Left ventricle myocardium superior (tissue), 1 donor: ENCODE data around the gene CNDP2. TPM values are rescaled to one million over a fixed set of nuclear protein-coding genes. Genes with fewer than 3 reads are reported as not detected.

Experiments used
- ATAC-seq: fragments of 200-7000 bp; cut with Tn5 transposase; one replicate; pipeline ENCODE4 v1.9.1; 2020; ENCODE audit warnings: mild to moderate bottlenecking, moderate library complexity
- DNase-seq: peaks from one replicate; pipeline ENCODE4 v3.0.0-alpha.2; 2020
- intact Hi-C: fragments of 100-400 bp; cut with micrococcal nuclease; formaldehyde crosslinking; loops from one replicate; pipeline ENCODE4 v1.11.0; 2022
- total RNA-seq: library from RNA; stranded (reverse); fragmentation: NEBNext Ultra II Directional; extraction: Animal tissue kit (Norgen Biotek cat#: 25700); gene quantifications from one replicate; pipeline ENCODE4 v1.2.1, GENCODE V29; 2021
- donor health status: DM: no; HTN: yes; CAD: no; lungs with severe emphysema.

CNDP2 gene
- total RNA-seq, 1 donor from 2014 or later, result 63.5 TPM

GRCh38 chr18:74528913-74529312, 32.8 kb downstream of the CNDP2 start:
- ATAC-seq (no peak), DNase-seq (no peak)
- intact Hi-C loops, result no loop called here

- ATAC-seq (no peak), DNase-seq (no peak)
- intact Hi-C loops, result no loop called here
Observed at GRCh38 chr18:74529378-74529777, 33.2 kb downstream of the CNDP2 start.

DNA sequence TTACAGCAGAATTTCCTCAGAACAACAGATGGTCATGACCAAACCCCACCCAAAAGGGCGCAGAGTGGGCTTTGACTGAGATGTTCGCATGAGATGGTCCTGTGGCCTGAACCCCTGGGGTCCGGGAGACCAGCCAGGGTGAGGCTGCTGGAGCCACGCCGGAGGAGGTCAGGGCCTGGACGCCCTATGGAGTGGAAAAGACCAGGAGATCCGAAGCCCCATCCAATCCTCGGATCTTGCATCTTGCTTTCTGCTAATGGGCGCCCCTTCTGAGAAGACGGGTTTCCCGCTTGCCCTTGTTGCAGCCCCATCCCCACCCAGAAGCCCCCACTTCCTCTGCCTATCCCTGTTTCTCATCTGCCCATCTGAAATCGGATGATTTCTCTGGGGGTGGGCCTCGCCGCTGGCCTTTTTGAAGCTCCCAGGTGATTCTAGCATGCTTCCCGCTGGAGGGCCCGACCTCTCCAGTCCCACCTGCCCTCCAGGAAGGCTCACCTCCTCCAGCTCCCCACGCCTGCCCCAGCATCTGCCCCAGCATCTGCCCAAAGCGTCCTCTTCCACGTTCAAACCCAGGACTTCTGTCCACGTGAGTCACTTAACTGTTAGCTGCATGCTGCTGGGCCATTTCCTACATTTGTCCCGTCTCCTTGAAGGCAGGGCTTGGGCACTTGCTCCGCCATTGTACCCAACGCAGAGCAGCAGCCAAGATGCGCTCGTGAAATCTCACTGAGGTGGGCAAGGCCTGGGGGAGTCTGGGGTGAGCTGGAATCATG, 33.8 kb downstream of the CNDP2 start:
- DNase-seq (no peak), ATAC-seq (no peak)
- intact Hi-C loops, result no loop called here

DNA sequence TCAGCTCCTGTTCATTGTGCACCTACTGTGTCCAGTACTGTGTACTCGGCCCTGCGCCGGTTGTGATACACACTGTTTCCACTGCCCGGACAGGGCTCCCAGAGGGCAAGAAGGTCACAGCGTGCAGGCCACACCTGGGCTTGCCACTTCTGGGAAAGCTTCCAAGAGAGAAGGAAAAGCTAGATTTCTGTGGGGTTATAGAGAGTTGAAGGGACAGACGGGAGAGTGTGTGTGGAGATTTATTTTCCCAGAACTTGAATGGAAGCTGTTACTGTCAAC, 34.4 kb downstream of the CNDP2 start:
- DNase-seq, result no peak
- ATAC-seq, result no peak
- intact Hi-C loops, result no loop called here

- intact Hi-C loops, result no loop called here
- ATAC-seq, result no peak
Observed at GRCh38 chr18:74531043-74531442, 34.9 kb downstream of the CNDP2 start.

GRCh38 chr18:74532511-74533025, 36.4 kb downstream of the CNDP2 start:
- no peak for DNase-seq
- intact Hi-C loops, result no loop called here
- no peak for ATAC-seq

More at GRCh38 chr18:74531043-74531442, 34.9 kb downstream of the CNDP2 start:
- DNase-seq, result no peak

GRCh38 chr18:74533666-74534065, 37.5 kb downstream of the CNDP2 start:
- intact Hi-C loops, result no loop called here

GRCh38 chr18:74534150-74534969, 38.2 kb downstream of the CNDP2 start, which contains the start of gene CNDP1:
CNDP1 (plus strand) TSS chr18:74534500; CDS start chr18:74534668, 168 bp downstream.
- intact Hi-C loops, result no loop called here
- no peak for DNase-seq
- no peak for ATAC-seq

More at GRCh38 chr18:74533666-74534065, 37.5 kb downstream of the CNDP2 start:
- no peak for DNase-seq
- no peak for ATAC-seq

GRCh38 chr18:74534981-74535649, 39.0 kb downstream of the CNDP2 start:
- intact Hi-C loops, result no loop called here
- DNase-seq (no peak), ATAC-seq (no peak)

DNA sequence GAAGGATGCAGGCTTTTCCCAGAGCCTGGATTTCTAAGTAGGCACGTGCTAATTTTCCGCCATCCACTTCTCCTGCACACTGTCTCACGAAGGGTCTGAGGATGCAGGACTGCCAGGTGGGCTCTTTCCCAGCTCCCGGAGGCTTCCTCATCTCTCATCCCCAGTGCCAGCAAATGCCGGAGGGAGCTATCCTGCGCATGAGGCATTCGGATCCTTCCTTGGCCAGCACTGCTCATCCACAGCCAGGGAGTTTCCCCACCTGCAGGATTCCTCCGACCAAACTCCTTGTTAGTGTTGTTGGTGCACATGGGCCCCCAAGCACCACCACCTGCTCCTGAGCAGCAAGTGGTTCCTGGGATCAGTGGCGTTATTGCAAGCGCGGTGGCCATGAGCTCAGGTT, 43.1 kb downstream of the CNDP2 start:
- no peak for DNase-seq
- no peak for ATAC-seq
- intact Hi-C loops, result no loop called here

DNA sequence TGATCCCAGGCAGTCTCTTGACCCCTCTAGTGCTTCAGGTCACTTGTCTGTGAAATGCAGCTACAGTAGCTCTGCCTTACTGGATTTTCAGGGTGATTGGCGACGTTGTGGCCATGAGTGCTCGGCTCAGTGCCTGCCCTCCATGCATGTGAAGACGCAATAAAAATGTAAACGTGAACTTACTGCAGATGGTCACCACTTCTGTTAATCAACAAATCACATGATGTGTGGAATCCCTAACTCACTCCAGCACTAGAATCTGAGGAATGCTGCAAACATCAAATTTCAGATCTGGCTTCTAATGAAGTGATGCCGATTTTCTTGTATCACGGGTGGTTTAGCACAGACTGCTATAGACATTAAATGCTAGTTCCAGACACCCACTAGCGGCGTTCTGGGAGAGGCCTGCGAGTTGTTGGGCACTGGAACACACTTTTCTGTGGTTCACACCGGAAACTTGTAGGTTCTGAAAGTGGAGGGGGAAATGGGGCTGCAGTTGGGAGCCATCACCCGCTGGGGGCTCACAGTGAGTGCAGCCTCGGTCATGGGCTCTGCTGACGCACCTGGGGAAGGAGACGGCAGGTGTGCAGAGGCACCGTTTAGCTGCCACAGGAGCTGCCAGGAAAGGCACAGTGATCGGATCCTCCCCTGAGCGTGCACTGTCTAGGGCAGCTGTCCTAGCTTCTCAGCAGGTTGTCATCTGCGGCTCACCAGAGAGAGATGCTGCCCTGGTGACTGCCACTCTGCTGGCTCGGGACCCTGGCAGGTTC, 44.7 kb downstream of the CNDP2 start:
- intact Hi-C loops, result no loop called here
- DNase-seq (no peak), ATAC-seq (no peak)

DNA sequence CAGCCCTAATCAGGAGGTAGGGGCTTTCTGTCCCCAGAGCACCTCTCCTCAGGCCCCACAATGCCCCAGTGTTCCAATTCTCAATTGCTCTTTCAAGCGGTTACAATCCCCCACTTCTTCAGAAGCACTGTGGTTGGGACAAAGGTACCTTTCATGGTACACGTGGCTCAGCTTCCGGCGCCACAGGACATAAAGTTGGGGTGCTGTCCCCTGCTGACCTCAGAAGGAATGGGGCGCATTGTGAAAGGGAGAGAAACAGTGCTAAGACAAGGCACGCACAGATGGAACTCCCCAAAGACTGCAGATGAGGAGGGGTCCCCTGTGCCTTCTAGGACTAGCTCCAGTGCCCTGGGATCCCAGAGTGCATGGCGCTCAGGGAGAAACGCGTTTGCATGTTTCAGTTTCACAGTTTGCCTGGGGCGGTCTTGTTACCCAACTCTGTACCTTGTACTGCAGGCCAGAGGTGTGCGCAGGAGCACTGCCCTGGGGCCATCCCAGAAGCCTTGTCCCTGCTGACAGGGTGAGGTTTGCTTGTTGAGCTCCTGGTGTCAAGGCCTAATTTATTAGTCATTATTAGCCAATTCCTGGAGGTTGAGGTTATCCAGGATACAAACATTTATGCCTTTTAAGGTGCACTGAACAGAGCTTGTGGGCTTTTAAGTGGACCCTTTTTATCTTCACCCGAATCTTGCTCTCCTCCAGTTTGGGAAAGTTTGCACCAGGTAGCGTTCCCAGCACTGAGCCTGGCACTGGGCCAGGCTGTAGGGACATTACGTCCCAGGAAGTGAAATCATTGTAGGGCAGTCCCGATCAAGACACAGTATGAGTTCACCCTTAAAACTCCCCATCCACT, 45.8 kb downstream of the CNDP2 start:
- DNase-seq (no peak), ATAC-seq (no peak)

DNA sequence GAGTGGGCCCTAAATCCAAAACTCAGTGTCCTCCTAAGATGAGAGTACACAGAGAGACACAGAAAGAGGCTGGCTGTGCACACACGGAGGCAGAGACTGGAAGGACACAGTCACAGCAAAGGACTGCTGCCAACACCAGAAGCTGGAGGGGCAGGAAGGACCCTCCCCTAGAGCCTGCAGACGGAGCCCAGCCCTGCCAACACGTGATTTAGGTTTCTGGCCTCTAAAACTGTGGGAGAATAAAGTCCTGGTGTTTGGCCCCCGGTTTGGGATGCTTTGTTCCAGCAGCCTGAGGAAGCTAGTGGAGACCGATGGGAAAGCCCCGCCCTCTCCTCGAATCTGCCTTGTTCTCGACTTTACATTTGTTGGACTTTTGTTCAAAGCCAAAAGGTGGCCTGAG, 48.7 kb downstream of the CNDP2 start:
- DNase-seq (peak; percentile 40), ATAC-seq (peak; percentile 57)
- intact Hi-C loops, result no loop called here

More for the DNA sequence above, 45.8 kb downstream of the CNDP2 start:
- intact Hi-C loops, result no loop called here

DNA sequence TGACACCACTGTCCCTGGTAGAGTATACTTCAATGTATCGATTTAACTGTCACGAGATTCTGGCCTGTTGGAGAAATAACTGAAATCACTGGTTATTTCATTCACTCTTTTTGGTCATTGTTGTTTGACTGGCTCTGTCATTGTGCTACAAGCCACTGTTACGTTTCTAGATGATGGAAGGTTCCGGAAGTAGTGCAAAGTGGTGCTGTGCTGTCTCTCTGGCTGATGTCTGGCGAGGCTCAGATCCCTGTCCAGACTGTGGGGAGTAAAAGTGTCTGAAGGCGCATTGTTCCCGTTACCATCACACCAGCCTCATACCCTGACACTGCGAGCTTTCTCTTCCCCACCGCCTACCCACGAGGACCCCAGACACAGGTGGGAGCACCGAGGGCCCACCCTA, 49.8 kb downstream of the CNDP2 start:
- intact Hi-C loops, result no loop called here
- DNase-seq (no peak), ATAC-seq (no peak)

- ATAC-seq (peak; percentile 78), DNase-seq (peak; percentile 49)
- intact Hi-C loops, result no loop called here
Observed at GRCh38 chr18:74546751-74547530, 50.8 kb downstream of the CNDP2 start.

DNA sequence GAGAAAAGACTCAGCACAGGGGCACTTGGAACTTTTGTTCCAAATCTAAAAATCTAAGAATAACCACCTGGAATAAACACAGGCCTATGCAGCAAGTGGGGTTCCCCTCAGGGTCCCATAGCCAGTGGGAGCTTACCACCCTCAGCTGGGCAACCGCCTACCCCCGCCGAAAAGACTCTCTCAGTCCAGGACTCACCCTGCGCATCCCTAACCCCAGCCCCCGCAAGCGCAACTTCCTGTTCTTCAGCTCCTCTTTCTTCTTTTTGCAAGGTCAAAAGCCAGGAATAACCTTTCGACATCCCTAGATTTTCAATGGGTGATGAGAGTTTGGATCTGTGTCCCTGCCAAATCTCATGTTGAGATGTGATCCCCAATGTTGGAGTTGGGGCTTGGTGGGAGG, 51.7 kb downstream of the CNDP2 start:
- ATAC-seq, result no peak
- no peak for DNase-seq
- intact Hi-C loops, result no loop called here

DNA sequence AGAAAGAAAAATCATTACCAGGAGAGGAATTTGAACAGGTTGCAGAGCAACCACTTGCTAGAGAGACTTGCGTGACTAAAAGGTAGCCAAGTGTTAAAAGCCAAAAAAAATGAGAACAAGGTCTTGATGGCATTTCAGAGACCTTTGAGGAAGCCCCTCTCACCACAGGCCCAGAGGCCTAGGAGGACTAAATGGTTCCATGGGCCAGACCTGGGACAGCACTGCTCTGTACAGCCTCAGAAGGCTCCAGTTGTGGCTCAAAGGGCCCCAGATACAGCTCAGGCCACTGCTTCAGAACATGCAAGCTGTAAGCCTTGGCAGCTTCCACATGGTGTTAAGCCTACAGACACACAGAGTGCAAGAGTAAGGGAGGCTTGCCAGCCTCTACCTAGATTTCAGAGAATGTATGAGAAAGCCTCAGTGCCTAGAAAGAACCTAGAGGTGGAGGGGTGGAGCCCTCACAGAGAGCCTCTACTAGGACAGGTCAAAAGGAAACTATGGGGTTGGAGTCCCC, 53.5 kb downstream of the CNDP2 start:
- intact Hi-C loops, result loop anchor here (5.0 kb wide), 2 partner anchors 197 to 352 kb away; no protein-coding TSS in a partner anchor
- DNase-seq, result no peak
- ATAC-seq, result no peak
